Lower leg skin (tissue), 3 donors: ENCODE results near the gene COMMD7.

Experiments
- POLR2A ChIP-seq, 2 donors: fragments of 450-650 bp; IDR thresholded peaks; one replicate each; pipeline ENCODE4 v1.6.1; 2016 to 2017; ENCODE audit warnings: antibody characterized with exemption in 2 of 2, mild to moderate bottlenecking in 1 of 2, moderate library complexity in 1 of 2
- TF ChIP-seq, protein P1 (sequence below), 3 donors: fragments of 450-650 bp; IDR thresholded peaks; one replicate each; pipeline ENCODE4 v1.5.1; 2016; ENCODE audit warnings: antibody characterized with exemption in 3 of 3, mild to moderate bottlenecking in 3 of 3, moderate library complexity in 2 of 3

DNA sequence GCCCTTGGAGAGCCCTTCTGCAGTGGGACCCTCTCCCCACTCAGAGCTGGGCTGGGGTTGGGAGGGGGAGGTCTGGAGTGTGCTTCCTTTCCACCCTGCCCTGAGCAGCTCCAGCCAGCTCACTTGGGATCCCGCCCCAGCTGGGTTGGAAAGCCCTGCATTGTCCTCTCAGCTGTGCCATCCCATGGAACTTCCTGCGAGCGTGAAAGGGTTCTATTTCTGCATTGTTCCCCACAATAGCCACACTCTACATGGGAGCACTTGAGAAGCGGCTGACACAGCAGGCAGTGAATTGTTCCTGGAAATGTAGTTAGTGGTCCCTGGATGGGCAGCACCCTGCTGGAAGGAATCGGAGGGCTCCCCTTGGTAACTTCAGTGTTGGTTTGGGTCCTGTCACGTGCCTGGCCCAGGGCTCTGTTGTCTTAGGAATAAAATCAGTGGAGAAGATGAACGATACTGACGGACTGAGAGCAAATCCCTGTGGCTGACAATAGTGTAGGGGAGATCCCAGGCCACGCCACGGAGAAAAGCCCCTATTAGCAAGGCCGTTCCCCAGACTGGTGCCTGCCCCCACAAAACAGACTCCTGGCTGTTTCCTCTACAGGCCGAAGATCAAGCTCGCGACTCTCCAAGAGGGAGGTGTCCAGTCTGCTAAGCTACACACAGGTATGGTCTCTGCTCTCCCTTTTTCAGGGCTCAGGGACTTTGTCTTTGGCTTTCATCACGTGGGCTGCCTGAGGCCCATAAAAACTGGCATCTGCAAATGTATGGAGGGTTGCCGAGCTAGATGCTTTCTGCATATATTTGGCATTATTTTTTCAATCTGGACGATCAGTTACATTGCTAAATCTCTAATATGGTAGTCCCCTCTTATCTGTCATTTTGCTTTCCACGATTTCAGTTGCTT lies 37.7 kb upstream of the COMMD7 start:
- TF ChIP-seq POLR2A (IDR thresholded peaks at IDR 0.05), result no peak
- TF ChIP-seq, protein P1, sequence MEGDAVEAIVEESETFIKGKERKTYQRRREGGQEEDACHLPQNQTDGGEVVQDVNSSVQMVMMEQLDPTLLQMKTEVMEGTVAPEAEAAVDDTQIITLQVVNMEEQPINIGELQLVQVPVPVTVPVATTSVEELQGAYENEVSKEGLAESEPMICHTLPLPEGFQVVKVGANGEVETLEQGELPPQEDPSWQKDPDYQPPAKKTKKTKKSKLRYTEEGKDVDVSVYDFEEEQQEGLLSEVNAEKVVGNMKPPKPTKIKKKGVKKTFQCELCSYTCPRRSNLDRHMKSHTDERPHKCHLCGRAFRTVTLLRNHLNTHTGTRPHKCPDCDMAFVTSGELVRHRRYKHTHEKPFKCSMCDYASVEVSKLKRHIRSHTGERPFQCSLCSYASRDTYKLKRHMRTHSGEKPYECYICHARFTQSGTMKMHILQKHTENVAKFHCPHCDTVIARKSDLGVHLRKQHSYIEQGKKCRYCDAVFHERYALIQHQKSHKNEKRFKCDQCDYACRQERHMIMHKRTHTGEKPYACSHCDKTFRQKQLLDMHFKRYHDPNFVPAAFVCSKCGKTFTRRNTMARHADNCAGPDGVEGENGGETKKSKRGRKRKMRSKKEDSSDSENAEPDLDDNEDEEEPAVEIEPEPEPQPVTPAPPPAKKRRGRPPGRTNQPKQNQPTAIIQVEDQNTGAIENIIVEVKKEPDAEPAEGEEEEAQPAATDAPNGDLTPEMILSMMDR (IDR thresholded peaks at IDR 0.05), result no peak
